ENCODE measurements around the gene IFRD1. TPM values are rescaled to one million over a fixed set of nuclear protein-coding genes. Genes with fewer than 3 reads are reported as not detected.

IFRD1 gene
- total RNA-seq, 8 experiments from 2014 or later, result 57.3 to 118 (median 88.9) TPM

- no peak for ATAC-seq (replicated peaks in 6 of 8)
- H3K27ac ChIP-seq, result no peak overlapping the region
- WGBS, 10 experiments, result 67 to 100% (median 87%) methylated on average over 1 to 9 of the region's 9 CpGs; no CpG with 5 or more reads in 1 of the 10 experiments
- in situ Hi-C loops (cut with MboI; ENCODE audit: low pct_unique_long_range_greater_than_20kb in 2 of 9, low sequenced_read_pairs in 9 of 9, unreplicated experiment in 9 of 9), result loop anchor here in 5 of 9 experiments (25.0 kb wide), 3 partner anchors 210 to 660 kb away; partner anchors contain the start of genes DOCK4 (in 2 of the 5) and ZNF277 (in 2 of the 5)
- H3K4me3 ChIP-seq, result no peak overlapping the region
- H3K4me1 ChIP-seq (replicated peaks in 1 of 2), result peaks cover 17 to 23% of the 10 kb centered on the region in 2 donors
Measured at GRCh38 chr7:112421666-112422486, 28.4 kb upstream of the IFRD1 start.

- peak; percentile 56 to 95 (median 86) for ATAC-seq (replicated peaks in 6 of 8)
- in situ Hi-C loops (cut with MboI; ENCODE audit: low pct_unique_long_range_greater_than_20kb in 2 of 9, low sequenced_read_pairs in 9 of 9, unreplicated experiment in 9 of 9), result loop anchor here in 5 of 9 experiments (25.0 kb wide), 3 partner anchors 211 to 661 kb away; partner anchors contain the start of genes DOCK4 (in 2 of the 5) and ZNF277 (in 2 of the 5)
- H3K4me1 ChIP-seq (replicated peaks in 1 of 2), result peaks cover 17 to 23% of the 10 kb centered on the region in 2 donors
- H3K4me3 ChIP-seq, result no peak overlapping the region
- WGBS, 10 experiments, result 18 to 93% (median 65%) methylated on average over 1 to 6 of the region's 6 CpGs
- H3K27ac ChIP-seq, result peak overlapping the region in 1 of 2 donors; percentile 30
Measured at GRCh38 chr7:112422842-112423496, 27.3 kb upstream of the IFRD1 start.

GRCh38 chr7:112423987-112424386 lies 26.3 kb upstream of the IFRD1 start:
- in situ Hi-C loops (cut with MboI; ENCODE audit: low pct_unique_long_range_greater_than_20kb in 2 of 9, low sequenced_read_pairs in 9 of 9, unreplicated experiment in 9 of 9), result loop anchor here in 5 of 9 experiments (25.0 kb wide), 3 partner anchors 212 to 662 kb away; partner anchors contain the start of genes DOCK4 (in 2 of the 5) and ZNF277 (in 2 of the 5)
- no peak for ATAC-seq (replicated peaks in 6 of 8)
- Histone ChIP-seq H3K4me1 (replicated peaks in 1 of 2) (peaks cover 17 to 23% of the 10 kb centered on the region in 2 donors), H3K27ac (no peak overlapping the region), H3K4me3 (no peak overlapping the region)
- WGBS, 10 experiments, result 14 to 83% (median 78%) methylated on average over 1 to 2 of the region's 2 CpGs; no CpG with 5 or more reads in 4 of the 10 experiments

- in situ Hi-C loops (cut with MboI; ENCODE audit: low pct_unique_long_range_greater_than_20kb in 2 of 9, low sequenced_read_pairs in 9 of 9, unreplicated experiment in 9 of 9), result no loop called here
- H3K4me3 ChIP-seq, result no peak overlapping the region
- peak in 2 of 8 experiments; percentile 60 to 73 for ATAC-seq (replicated peaks in 6 of 8)
- H3K4me1 ChIP-seq (replicated peaks in 1 of 2), result peaks cover 3 to 5% of the 10 kb centered on the region in 2 donors
- WGBS, 10 experiments, result 60 to 100% (median 100%) methylated on average over 1 of the region's 1 CpG; no CpG with 5 or more reads in 3 of the 10 experiments
- no peak overlapping the region for H3K27ac ChIP-seq
Measured at GRCh38 chr7:112427984-112428383, 22.3 kb upstream of the IFRD1 start.

- no peak for ATAC-seq (replicated peaks in 6 of 8)
- H3K4me1 ChIP-seq (replicated peaks in 1 of 2), result no peaks in the 10 kb centered on the region
- H3K27ac ChIP-seq, result no peak overlapping the region
- in situ Hi-C loops (cut with MboI; ENCODE audit: low pct_unique_long_range_greater_than_20kb in 2 of 9, low sequenced_read_pairs in 9 of 9, unreplicated experiment in 9 of 9), result no loop called here
- 0 to 100% (median 74%) methylated on average over 1 to 2 of the region's 2 CpGs; no CpG with 5 or more reads in 4 of the 10 experiments for WGBS, 10 experiments
- H3K4me3 ChIP-seq, result no peak overlapping the region
Measured at GRCh38 chr7:112428715-112429114, 21.5 kb upstream of the IFRD1 start.

- no peak for ATAC-seq (replicated peaks in 6 of 8)
- in situ Hi-C loops (cut with MboI; ENCODE audit: low pct_unique_long_range_greater_than_20kb in 2 of 9, low sequenced_read_pairs in 9 of 9, unreplicated experiment in 9 of 9), result no loop called here
- Histone ChIP-seq H3K4me3 (no peak overlapping the region), H3K27ac (no peak overlapping the region), H3K4me1 (replicated peaks in 1 of 2) (peaks cover 0 to 6% of the 10 kb centered on the region in 2 donors)
- 0 to 100% (median 75%) methylated on average over 1 to 2 of the region's 2 CpGs; no CpG with 5 or more reads in 7 of the 10 experiments for WGBS, 10 experiments
Measured at GRCh38 chr7:112430649-112431048, 19.6 kb upstream of the IFRD1 start.

GRCh38 chr7:112431803-112432202 lies 18.5 kb upstream of the IFRD1 start:
- in situ Hi-C loops (cut with MboI; ENCODE audit: low pct_unique_long_range_greater_than_20kb in 2 of 9, low sequenced_read_pairs in 9 of 9, unreplicated experiment in 9 of 9), result no loop called here
- 83 to 100% (median 91%) methylated on average over 1 to 3 of the region's 3 CpGs; no CpG with 5 or more reads in 1 of the 10 experiments for WGBS, 10 experiments
- no peak overlapping the region for H3K27ac ChIP-seq
- H3K4me1 ChIP-seq (replicated peaks in 1 of 2), result peaks cover 0 to 6% of the 10 kb centered on the region in 2 donors
- no peak for ATAC-seq (replicated peaks in 6 of 8)
- H3K4me3 ChIP-seq, result no peak overlapping the region

- peaks cover 0 to 6% of the 10 kb centered on the region in 2 donors for H3K4me1 ChIP-seq (replicated peaks in 1 of 2)
- in situ Hi-C loops (cut with MboI; ENCODE audit: low pct_unique_long_range_greater_than_20kb in 2 of 9, low sequenced_read_pairs in 9 of 9, unreplicated experiment in 9 of 9), result no loop called here
- WGBS, 10 experiments, result 60 to 100% (median 83%) methylated on average over 1 of the region's 1 CpG; no CpG with 5 or more reads in 5 of the 10 experiments
- no peak for ATAC-seq (replicated peaks in 6 of 8)
- no peak overlapping the region for H3K4me3 ChIP-seq
- no peak overlapping the region for H3K27ac ChIP-seq
Measured at GRCh38 chr7:112433289-112433688, 17.0 kb upstream of the IFRD1 start.

- ATAC-seq (replicated peaks in 6 of 8), result no peak
Measured at GRCh38 chr7:112437072-112437471, 13.2 kb upstream of the IFRD1 start.

GRCh38 chr7:112439476-112439875 lies 10.8 kb upstream of the IFRD1 start:
- Histone ChIP-seq H3K4me1 (replicated peaks in 1 of 2) (peaks cover 5 to 6% of the 10 kb centered on the region in 2 donors), H3K4me3 (no peak overlapping the region), H3K27ac (no peak overlapping the region)
- in situ Hi-C loops (cut with MboI; ENCODE audit: low pct_unique_long_range_greater_than_20kb in 2 of 9, low sequenced_read_pairs in 9 of 9, unreplicated experiment in 9 of 9), result no loop called here
- ATAC-seq (replicated peaks in 6 of 8), result no peak
- 89 to 100% (median 100%) methylated on average over 1 of the region's 1 CpG; no CpG with 5 or more reads in 6 of the 10 experiments for WGBS, 10 experiments

More at GRCh38 chr7:112437072-112437471, 13.2 kb upstream of the IFRD1 start:
- in situ Hi-C loops (cut with MboI; ENCODE audit: low pct_unique_long_range_greater_than_20kb in 2 of 9, low sequenced_read_pairs in 9 of 9, unreplicated experiment in 9 of 9), result no loop called here
- H3K27ac ChIP-seq, result no peak overlapping the region
- 67 to 100% (median 100%) methylated on average over 1 of the region's 1 CpG; no CpG with 5 or more reads in 5 of the 10 experiments for WGBS, 10 experiments
- H3K4me1 ChIP-seq (replicated peaks in 1 of 2), result peaks cover 5 to 6% of the 10 kb centered on the region in 2 donors
- H3K4me3 ChIP-seq, result no peak overlapping the region

- ATAC-seq (replicated peaks in 6 of 8), result no peak
Measured at GRCh38 chr7:112442210-112442609, 8.1 kb upstream of the IFRD1 start.

GRCh38 chr7:112444505-112444904 lies 5.8 kb upstream of the IFRD1 start:
- Histone ChIP-seq H3K4me3 (no peak overlapping the region), H3K4me1 (replicated peaks in 1 of 2) (peaks cover 0 to 7% of the 10 kb centered on the region in 2 donors), H3K27ac (no peak overlapping the region)
- WGBS, 10 experiments, result 40 to 100% (median 79%) methylated on average over 1 to 3 of the region's 3 CpGs; no CpG with 5 or more reads in 2 of the 10 experiments
- in situ Hi-C loops (cut with MboI; ENCODE audit: low pct_unique_long_range_greater_than_20kb in 2 of 9, low sequenced_read_pairs in 9 of 9, unreplicated experiment in 9 of 9), result no loop called here
- no peak for ATAC-seq (replicated peaks in 6 of 8)

More at GRCh38 chr7:112442210-112442609, 8.1 kb upstream of the IFRD1 start:
- Histone ChIP-seq H3K27ac (no peak overlapping the region), H3K4me1 (replicated peaks in 1 of 2) (peaks cover 0 to 5% of the 10 kb centered on the region in 2 donors), H3K4me3 (no peak overlapping the region)
- in situ Hi-C loops (cut with MboI; ENCODE audit: low pct_unique_long_range_greater_than_20kb in 2 of 9, low sequenced_read_pairs in 9 of 9, unreplicated experiment in 9 of 9), result no loop called here
- WGBS, 10 experiments, result 71 to 100% (median 82%) methylated on average over 1 to 2 of the region's 2 CpGs; no CpG with 5 or more reads in 3 of the 10 experiments

- Histone ChIP-seq H3K4me3 (no peak overlapping the region), H3K4me1 (replicated peaks in 1 of 2) (peaks cover 0 to 5% of the 10 kb centered on the region in 2 donors), H3K27ac (no peak overlapping the region)
- 56 to 92% (median 83%) methylated on average over 2 to 3 of the region's 3 CpGs for WGBS, 10 experiments
- in situ Hi-C loops (cut with MboI; ENCODE audit: low pct_unique_long_range_greater_than_20kb in 2 of 9, low sequenced_read_pairs in 9 of 9, unreplicated experiment in 9 of 9), result no loop called here
- no peak for ATAC-seq (replicated peaks in 6 of 8)
Measured at GRCh38 chr7:112446431-112446830, 3.8 kb upstream of the IFRD1 start.
